Fibroblast of lung (primary cell): Measurements from ENCODE around the gene LRRK1. TPM values are rescaled to one million over a fixed set of nuclear protein-coding genes. Genes with fewer than 3 reads are reported as not detected.

Source experiments
- DNase-seq, 2 donors: peaks; one replicate each; pipeline versions ENCODE4 v3.0.0 to v3.0.0-alpha.2; 2010; ENCODE audit warnings: low read depth in 2 of 2
- H2AFZ ChIP-seq: 2 replicates; pipeline ENCODE4 v1.5.1; 2012; ENCODE audit warnings: low read length, control low read depth, inconsistent platforms
- H3K27ac ChIP-seq: 2 replicates; pipeline ENCODE4 v1.5.1; 2011; ENCODE audit warnings: low read length, control low read depth; ENCODE audit not compliant: insufficient read depth
- H3K27me3 ChIP-seq: 2 replicates; pipeline ENCODE4 v1.5.1; 2011; ENCODE audit warnings: mild to moderate bottlenecking, low read length; ENCODE audit not compliant: control insufficient read depth, insufficient read depth
- H3K36me3 ChIP-seq: 2 replicates; pipeline ENCODE4 v1.5.1; 2011; ENCODE audit warnings: low read length; ENCODE audit not compliant: control insufficient read depth, insufficient read depth
- H3K4me1 ChIP-seq: 2 replicates; pipeline ENCODE4 v1.5.1; 2011; ENCODE audit warnings: low read length; ENCODE audit not compliant: control insufficient read depth, insufficient read depth; ENCODE audit errors: extremely low read depth
- H3K4me2 ChIP-seq: 2 replicates; pipeline ENCODE4 v1.5.1; 2011; ENCODE audit warnings: low read length, control low read depth; ENCODE audit not compliant: insufficient read depth; ENCODE audit errors: extremely low read depth
- H3K4me3 ChIP-seq, 4 experiments: fragments of 200-600 bp in 1 of 4; sonication (generic) in 1 of 4; replicated peaks in 1 of 4; 2 replicates each; pipeline ENCODE4 v1.5.1; 2011 to 2016; ENCODE audit warnings: low read length in 4 of 4, low read depth in 3 of 4, mild to moderate bottlenecking in 3 of 4, control low read depth in 2 of 4, inconsistent platforms in 1 of 4, mixed read lengths in 1 of 4; ENCODE audit not compliant: insufficient read depth in 1 of 4; ENCODE audit errors: control extremely low read depth in 1 of 4
- H3K79me2 ChIP-seq: 2 replicates; pipeline ENCODE4 v1.5.1; 2012; ENCODE audit warnings: mild to moderate bottlenecking, low read length, inconsistent platforms; ENCODE audit not compliant: control insufficient read depth, insufficient read depth
- H3K9ac ChIP-seq: 2 replicates; pipeline ENCODE4 v1.5.1; 2011; ENCODE audit warnings: mild to moderate bottlenecking, low read length, control low read depth; ENCODE audit not compliant: insufficient read depth
- H3K9me3 ChIP-seq: 2 replicates; pipeline ENCODE4 v1.5.1; 2012; ENCODE audit warnings: low read depth, low read length; ENCODE audit not compliant: control insufficient read depth, insufficient read depth
- H4K20me1 ChIP-seq: 2 replicates; pipeline ENCODE4 v1.5.1; 2011; ENCODE audit warnings: low read length; ENCODE audit not compliant: control insufficient read depth, insufficient read depth; ENCODE audit errors: extremely low read depth
- EZH2 ChIP-seq: IDR thresholded peaks from 2 replicates; pipeline ENCODE4 v1.5.1; 2012; ENCODE audit warnings: low read length, control low read depth, mild to moderate bottlenecking; ENCODE audit errors: missing control alignments
- polyA plus RNA-seq, 2 donors: library from polyadenylated mRNA; depleted of rRNA in 1 of 2; stranded (reverse) in 1 of 2; unstranded in 1 of 2; fragments of >200 nt; gene quantifications; 2 replicates each; pipeline ENCODE4 v1.2.1, GENCODE V29; 2011 to 2012; ENCODE audit warnings: missing spikeins in 1 of 2
- total RNA-seq: library from RNA; depleted of rRNA; stranded (reverse); fragments of >200 nt; gene quantifications from 2 replicates; pipeline ENCODE4 v1.2.1, GENCODE V29; 2014
- TF ChIP-seq, protein P1 (sequence below), 2 donors: IDR thresholded peaks in 1 of 2; conservative IDR thresholded peaks in 1 of 2; 1 replicate in 1 of 2; 2 replicates in 1 of 2; pipeline ENCODE4 v1.5.1; 2011 to 2012; ENCODE audit warnings: low read length in 2 of 2, control low read depth in 1 of 2, inconsistent platforms in 1 of 2, low read depth in 1 of 2, mild to moderate bottlenecking in 1 of 2

Gene LRRK1
- total and polyA plus RNA-seq, 2 donors (not counting 1 experiment from before 2014, with no cell fraction given), result 3.8 to 12.2 TPM

DNA sequence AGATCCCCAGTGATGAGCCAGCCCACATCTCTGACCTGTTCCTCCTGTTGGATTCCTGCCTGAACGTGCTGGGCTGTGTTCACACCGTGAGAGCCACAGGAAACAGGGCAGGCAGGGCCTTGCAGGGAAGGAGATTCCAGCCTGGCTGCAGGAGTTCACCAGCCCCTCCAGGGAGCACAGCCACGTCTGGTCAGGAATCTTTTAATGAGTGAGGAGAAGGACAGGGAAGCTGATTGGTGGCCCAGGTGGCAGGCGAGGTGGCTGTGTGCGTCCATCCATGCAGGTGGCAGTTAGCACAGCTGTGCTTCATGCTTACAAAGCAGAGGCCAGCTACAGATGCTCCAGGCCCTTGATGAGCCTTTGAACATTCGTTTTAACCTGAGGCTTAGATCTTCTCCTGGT, 10.5 kb downstream of the LRRK1 start:
- H3K79me2 ChIP-seq, result no peaks in the 10 kb centered on the region
- no peak overlapping the region for H2AFZ ChIP-seq
- no peak for DNase-seq
- no peak for TF ChIP-seq EZH2
- TF ChIP-seq, protein P1, sequence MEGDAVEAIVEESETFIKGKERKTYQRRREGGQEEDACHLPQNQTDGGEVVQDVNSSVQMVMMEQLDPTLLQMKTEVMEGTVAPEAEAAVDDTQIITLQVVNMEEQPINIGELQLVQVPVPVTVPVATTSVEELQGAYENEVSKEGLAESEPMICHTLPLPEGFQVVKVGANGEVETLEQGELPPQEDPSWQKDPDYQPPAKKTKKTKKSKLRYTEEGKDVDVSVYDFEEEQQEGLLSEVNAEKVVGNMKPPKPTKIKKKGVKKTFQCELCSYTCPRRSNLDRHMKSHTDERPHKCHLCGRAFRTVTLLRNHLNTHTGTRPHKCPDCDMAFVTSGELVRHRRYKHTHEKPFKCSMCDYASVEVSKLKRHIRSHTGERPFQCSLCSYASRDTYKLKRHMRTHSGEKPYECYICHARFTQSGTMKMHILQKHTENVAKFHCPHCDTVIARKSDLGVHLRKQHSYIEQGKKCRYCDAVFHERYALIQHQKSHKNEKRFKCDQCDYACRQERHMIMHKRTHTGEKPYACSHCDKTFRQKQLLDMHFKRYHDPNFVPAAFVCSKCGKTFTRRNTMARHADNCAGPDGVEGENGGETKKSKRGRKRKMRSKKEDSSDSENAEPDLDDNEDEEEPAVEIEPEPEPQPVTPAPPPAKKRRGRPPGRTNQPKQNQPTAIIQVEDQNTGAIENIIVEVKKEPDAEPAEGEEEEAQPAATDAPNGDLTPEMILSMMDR (conservative IDR thresholded peaks at IDR 0.05 in 1 of 2, IDR thresholded peaks at IDR 0.05 in 1 of 2; ENCODE audit: low read depth in 1 of 2, low read length in 2 of 2), result no peak
- H3K4me3 ChIP-seq, result no peak overlapping the region
- H4K20me1 ChIP-seq, result no peaks in the 10 kb centered on the region
- H3K4me1 ChIP-seq, result no peaks in the 10 kb centered on the region
- H3K9ac ChIP-seq, result no peak overlapping the region
- no peak overlapping the region for H3K27ac ChIP-seq
- H3K9me3 ChIP-seq, result no peaks in the 10 kb centered on the region
- peaks cover 4% of the 10 kb centered on the region for H3K36me3 ChIP-seq
- no peak overlapping the region for H3K4me2 ChIP-seq
- H3K27me3 ChIP-seq, result no peaks in the 10 kb centered on the region

DNA sequence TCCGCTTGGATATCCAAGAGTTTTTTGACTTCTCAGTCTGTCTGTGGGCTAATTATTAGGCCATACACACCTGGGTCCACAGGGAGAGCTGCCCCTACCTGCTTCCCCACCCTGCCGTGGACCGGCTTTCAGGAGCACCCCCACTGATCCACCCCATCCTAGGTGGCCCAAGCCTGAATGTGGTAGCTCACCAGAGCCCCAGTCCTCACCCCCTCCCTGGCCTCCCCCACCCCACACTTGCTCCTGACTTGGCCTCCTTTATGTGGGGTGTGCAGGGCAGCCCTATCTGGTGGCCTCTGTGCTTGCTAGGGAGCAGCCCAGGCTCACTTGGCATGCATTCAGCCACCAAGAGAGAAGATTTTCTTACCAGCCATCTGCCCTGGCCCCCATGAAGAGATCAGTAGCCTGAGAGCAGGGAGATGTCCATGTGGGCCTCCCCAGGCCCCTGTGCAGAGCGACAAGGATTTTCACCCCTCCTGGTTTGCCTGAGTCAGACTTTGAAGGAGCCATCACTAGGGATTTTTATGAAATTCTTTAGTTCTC, 11.2 kb downstream of the LRRK1 start:
- Histone ChIP-seq H4K20me1 (no peaks in the 10 kb centered on the region), H3K4me1 (no peaks in the 10 kb centered on the region), H3K79me2 (no peaks in the 10 kb centered on the region), H3K27me3 (no peaks in the 10 kb centered on the region), H3K4me2 (no peak overlapping the region), H3K4me3 (no peak overlapping the region), H3K36me3 (peaks cover 3% of the 10 kb centered on the region), H3K9me3 (no peaks in the 10 kb centered on the region), H3K27ac (no peak overlapping the region), H2AFZ (no peak overlapping the region), H3K9ac (no peak overlapping the region)
- no peak for DNase-seq
- no peak for TF ChIP-seq EZH2
- TF ChIP-seq, protein P1 (conservative IDR thresholded peaks at IDR 0.05 in 1 of 2, IDR thresholded peaks at IDR 0.05 in 1 of 2; ENCODE audit: low read depth in 1 of 2, low read length in 2 of 2), result no peak

DNA sequence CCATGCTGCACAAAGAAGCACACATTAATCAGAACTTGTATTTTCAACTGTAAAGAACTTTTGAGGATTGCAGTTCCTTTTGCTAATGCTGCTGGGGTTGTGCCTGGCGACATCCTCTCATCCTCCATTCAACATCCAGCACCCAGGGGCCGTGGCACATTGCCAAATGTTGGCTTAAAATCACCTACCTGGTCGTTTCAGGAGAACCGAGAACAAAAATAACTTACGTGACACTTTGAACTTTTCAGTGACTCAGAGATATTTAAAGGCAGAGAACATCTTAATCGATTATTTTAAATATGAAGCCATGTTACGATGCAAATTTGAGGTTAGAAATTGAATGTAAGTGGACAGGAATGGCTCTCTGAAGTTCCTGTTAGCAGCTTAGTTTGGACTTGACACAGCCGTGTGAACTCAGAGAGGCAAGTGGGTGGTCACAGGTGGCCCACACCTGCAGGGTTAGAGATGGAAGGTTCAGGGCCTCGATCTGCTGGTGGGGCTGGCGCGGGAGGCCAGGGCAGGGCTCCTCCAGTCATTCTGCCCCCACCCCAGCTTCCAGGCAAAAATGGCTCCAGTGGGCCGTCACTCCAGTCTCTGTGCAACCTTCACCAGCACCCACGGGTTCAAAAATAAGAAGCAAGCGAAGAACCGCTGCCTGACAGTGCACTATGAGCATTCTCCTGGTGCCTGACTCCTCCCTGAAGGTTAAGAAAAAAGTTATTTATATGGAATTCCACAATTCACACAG, 12.2 kb downstream of the LRRK1 start:
- TF ChIP-seq, protein P1 (conservative IDR thresholded peaks at IDR 0.05 in 1 of 2, IDR thresholded peaks at IDR 0.05 in 1 of 2; ENCODE audit: low read depth in 1 of 2, low read length in 2 of 2), result no peak
- TF ChIP-seq EZH2, result no peak
- no peak overlapping the region for H3K27ac ChIP-seq
- no peak overlapping the region for H2AFZ ChIP-seq
- H3K9ac ChIP-seq, result no peak overlapping the region
- H3K79me2 ChIP-seq, result no peaks in the 10 kb centered on the region
- H3K4me2 ChIP-seq, result no peak overlapping the region
- no peaks in the 10 kb centered on the region for H3K9me3 ChIP-seq
- H3K4me3 ChIP-seq, result no peak overlapping the region
- no peak for DNase-seq
- no peaks in the 10 kb centered on the region for H3K4me1 ChIP-seq
- H3K36me3 ChIP-seq, result peaks cover 2% of the 10 kb centered on the region
- H3K27me3 ChIP-seq, result no peaks in the 10 kb centered on the region
- H4K20me1 ChIP-seq, result no peaks in the 10 kb centered on the region
